Stomach (tissue), 4 donors: Measurements from ENCODE around the gene RIMBP2.
"Not testable (repeated sequence)": the region's sequence is repeated elsewhere in the genome, so short reads cannot be mapped to it uniquely, and the experiment has no call there.

Source experiments
- CTCF ChIP-seq, 7 experiments: fragments of 450-650 bp in 4 of 7; fragments of 200-600 bp in 3 of 7; sonication (generic) in 3 of 7; IDR thresholded peaks; one replicate each; pipeline ENCODE4 v1.5.1; 2016 to 2019; ENCODE audit warnings: antibody characterized with exemption in 7 of 7, control low read depth in 2 of 7, mild to moderate bottlenecking in 1 of 7
- POLR2A ChIP-seq, 4 donors: fragments of 450-650 bp; IDR thresholded peaks; one replicate each; pipeline ENCODE4 v1.6.1; 2016; ENCODE audit warnings: antibody characterized with exemption in 4 of 4, control low read depth in 2 of 4, mild to moderate bottlenecking in 1 of 4, moderate library complexity in 1 of 4

- TF ChIP-seq CTCF, POLR2A (IDR thresholded peaks at IDR 0.05): not testable (repeated sequence)
These were observed 69.9 kb downstream of the RIMBP2 start for GRCh38 chr12:130646191-130646590.
